ENCODE results near the gene SLC2A14.
"Not testable (repeated sequence)": the region's sequence is repeated elsewhere in the genome, so short reads cannot be mapped to it uniquely, and the experiment has no call there.

Gene SLC2A14

GRCh38 chr12:7905071-7905470 lies 32.4 kb upstream of the SLC2A14 start:
- no peak overlapping the region for H3K27ac ChIP-seq
- TF ChIP-seq CTCF (IDR thresholded peaks at IDR 0.05) (no peak), ZFX (IDR thresholded peaks at IDR 0.05; ENCODE audit: borderline replicate concordance) (no peak)

GRCh38 chr12:7902416-7902815 lies 29.7 kb upstream of the SLC2A14 start:
- H3K27ac ChIP-seq: not testable (repeated sequence)

- no peak overlapping the region for H3K27ac ChIP-seq
- TF ChIP-seq ZFX (IDR thresholded peaks at IDR 0.05; ENCODE audit: borderline replicate concordance): no peak
- TF ChIP-seq CTCF (IDR thresholded peaks at IDR 0.05): no peak
Measured at GRCh38 chr12:7899755-7900154, 27.0 kb upstream of the SLC2A14 start.

- H3K27ac ChIP-seq: not testable (repeated sequence)
Measured at GRCh38 chr12:7896726-7897125, 24.0 kb upstream of the SLC2A14 start.

- TF ChIP-seq ZFX (IDR thresholded peaks at IDR 0.05; ENCODE audit: borderline replicate concordance): no peak
- TF ChIP-seq CTCF (IDR thresholded peaks at IDR 0.05): no peak
- H3K27ac ChIP-seq: no peak overlapping the region
Measured at GRCh38 chr12:7892186-7892980, 19.7 kb upstream of the SLC2A14 start.

GRCh38 chr12:7884689-7885088 lies 12.0 kb upstream of the SLC2A14 start:
- TF ChIP-seq ZFX (IDR thresholded peaks at IDR 0.05; ENCODE audit: borderline replicate concordance) (no peak), CTCF (IDR thresholded peaks at IDR 0.05) (no peak)
- no peak overlapping the region for H3K27ac ChIP-seq

GRCh38 chr12:7881736-7882120 lies 9.0 kb upstream of the SLC2A14 start:
- H3K27ac ChIP-seq: not testable (repeated sequence)

- not testable (repeated sequence) for H3K27ac ChIP-seq
Measured at GRCh38 chr12:7880952-7881735, 8.4 kb upstream of the SLC2A14 start.

GRCh38 chr12:7879246-7879645 lies 6.5 kb upstream of the SLC2A14 start:
- no peak overlapping the region for H3K27ac ChIP-seq
- TF ChIP-seq CTCF (IDR thresholded peaks at IDR 0.05) (no peak), ZFX (IDR thresholded peaks at IDR 0.05; ENCODE audit: borderline replicate concordance) (no peak)

All from 22Rv1 (cell line).